ENCODE results near the gene GRM7.
"Not testable (repeated sequence)": the region's sequence is repeated elsewhere in the genome, so short reads cannot be mapped to it uniquely, and the experiment has no call there.

The GRM7 gene

GRCh38 chr3:6860954-6861624 is at the start of gene GRM7:
GRM7 (plus strand) TSS chr3:6861115.
- DNase-seq = no peak

- no peak for DNase-seq
Observed at GRCh38 chr3:6821411-6821810, 39.5 kb upstream of the GRM7 start.

DNA sequence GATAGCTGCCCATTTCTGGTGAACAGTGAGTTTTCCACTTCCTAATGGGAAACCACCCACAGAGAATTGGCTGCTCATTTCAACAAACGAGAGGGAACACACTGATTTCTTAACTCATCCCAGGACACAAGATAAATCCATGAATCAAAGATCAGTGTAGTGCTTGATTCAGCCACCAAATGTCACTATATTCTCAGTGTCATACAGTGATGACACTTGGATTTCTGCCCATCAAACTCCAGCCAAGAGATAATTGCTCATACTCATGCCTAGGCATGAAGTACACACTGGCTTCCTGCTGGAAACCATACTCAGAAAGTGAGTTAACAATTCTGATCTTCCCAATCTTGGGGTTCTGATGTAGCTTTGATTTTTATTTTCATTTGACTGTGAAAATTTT is 35.4 kb upstream of the GRM7 start:
- DNase-seq = no peak

DNA sequence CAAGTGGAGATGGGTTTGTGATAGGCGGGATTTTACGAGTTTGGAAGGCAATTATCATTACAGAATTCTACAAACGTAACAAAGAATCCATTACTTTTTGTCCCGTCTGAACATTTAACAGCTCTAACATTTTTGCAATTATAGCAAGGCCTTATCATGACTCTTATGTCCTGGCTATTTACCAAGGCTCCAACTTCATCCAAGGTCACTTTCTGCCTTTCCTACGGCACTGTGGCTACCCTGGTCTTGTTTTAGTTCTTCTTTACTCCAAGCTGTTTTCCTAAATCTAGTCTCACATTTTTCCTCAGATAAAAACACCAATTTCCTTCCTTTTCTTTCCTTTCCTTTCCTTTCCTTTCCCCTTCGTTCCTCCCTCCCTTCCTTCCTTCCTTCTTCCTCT is 33.5 kb upstream of the GRM7 start:
- DNase-seq = no peak

DNA sequence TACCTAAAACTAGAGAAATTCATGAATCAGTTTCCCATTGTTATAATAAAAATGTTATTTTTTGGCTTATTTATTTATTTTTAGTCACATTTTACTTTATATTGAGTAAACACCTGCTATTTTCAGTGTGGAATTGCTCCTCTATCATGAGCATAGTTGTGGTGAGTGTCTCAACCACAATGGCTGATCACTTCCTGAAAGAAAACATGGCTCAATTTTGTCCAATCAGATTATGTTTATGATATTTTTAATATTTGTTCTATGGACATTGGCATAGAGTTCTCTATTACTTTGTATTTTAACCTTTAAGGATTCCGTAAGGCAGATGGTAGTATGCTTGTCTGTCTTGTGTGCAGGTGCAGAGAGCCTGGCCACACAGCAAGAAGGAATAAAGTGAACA is 16.2 kb upstream of the GRM7 start:
- no peak for DNase-seq

GRCh38 chr3:6854184-6854583 is 6.7 kb upstream of the GRM7 start:
- DNase-seq = no peak

GRCh38 chr3:6857510-6857909 is 3.4 kb upstream of the GRM7 start:
- DNase-seq = no peak

DNA sequence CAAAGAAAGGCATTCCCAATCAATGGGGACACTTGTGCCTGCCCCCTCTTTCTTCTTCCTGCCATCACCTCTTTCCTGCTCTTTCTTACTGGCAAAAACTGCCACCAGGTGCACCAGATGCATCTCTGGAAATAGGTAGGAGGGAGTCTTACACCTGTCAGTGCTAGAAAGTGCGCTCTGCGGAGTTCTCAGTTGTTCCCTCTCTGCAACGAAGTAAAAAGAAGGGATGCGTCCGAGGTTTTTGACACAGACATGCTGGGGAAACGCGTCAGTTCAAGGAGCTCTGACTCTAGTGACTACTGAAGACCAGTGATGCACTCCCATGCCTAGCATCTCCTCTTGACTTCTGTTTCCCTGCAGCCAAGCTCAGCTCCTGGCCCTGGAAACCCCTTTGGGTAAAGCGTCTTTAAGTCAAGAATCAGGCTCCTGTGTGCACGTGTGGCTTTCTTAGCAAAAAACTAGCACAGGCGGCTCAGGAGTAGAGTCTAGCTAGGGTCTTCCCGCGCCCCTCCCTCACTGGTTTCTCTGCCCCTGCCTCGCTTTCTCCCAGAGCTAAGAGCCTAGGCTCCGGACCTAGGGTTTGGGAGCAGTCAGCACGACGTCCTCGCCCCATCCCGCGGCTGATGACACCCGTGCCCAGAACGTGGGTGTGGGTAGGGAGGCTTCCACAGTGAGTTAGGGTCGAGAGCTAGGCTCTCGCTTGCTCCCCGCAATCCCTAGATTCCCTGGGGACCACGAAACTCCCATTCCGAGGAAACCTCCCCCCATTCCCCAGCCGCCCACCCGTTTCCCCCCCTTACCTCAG is 564 bp upstream of the GRM7 start:
- DNase-seq = no peak

DNA sequence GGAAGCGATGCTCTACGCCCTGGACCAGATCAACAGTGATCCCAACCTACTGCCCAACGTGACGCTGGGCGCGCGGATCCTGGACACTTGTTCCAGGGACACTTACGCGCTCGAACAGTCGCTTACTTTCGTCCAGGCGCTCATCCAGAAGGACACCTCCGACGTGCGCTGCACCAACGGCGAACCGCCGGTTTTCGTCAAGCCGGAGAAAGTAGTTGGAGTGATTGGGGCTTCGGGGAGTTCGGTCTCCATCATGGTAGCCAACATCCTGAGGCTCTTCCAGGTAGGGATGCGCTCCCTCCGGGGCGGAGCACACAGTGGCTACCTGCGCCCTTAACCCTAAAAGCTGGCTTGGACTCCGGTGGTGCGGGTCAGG is 698 bp downstream of the GRM7 start:
- DNase-seq = no peak

GRCh38 chr3:6862041-6862879 is 1.3 kb downstream of the GRM7 start:
- DNase-seq = no peak

GRCh38 chr3:6862880-6863195 is 1.9 kb downstream of the GRM7 start:
- no peak for DNase-seq

DNA sequence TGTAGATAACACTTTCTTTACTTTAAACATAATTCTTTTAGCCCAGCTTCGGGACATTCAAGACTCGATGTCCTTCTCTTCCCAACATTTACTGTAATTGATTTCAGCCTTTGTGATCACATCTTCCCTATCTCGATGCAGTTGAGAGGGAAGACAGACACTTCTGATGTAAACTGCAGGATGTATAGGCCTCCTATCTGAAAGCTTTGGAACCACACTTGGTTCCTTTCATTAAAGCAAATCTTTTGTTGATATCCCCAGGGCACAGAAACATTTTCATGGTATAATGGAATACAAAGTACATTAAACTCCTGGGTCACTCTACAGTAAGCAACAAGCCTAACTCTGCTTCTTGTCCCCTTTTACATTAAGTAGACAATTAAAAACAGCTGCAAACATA is 6.4 kb downstream of the GRM7 start:
- no peak for DNase-seq

DNA sequence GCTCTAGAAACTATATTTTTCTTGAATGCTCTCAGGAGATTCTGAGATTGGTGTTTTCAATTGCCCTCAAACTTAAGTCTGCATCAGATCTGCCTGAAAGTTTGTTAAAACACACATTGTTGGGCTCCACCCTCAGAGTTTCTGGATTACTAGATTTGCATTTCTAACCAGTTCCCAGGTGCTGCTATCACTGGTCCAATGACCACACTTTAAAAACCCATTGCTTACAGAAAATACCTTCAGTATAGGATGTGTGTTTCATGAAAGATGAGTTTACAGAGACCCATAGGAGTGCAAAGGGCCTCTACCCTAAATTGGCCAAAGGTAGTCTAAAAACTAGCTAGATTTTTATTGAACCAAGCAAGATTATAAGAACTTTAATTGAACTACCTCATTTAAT is 17.8 kb downstream of the GRM7 start:
- DNase-seq = no peak

DNA sequence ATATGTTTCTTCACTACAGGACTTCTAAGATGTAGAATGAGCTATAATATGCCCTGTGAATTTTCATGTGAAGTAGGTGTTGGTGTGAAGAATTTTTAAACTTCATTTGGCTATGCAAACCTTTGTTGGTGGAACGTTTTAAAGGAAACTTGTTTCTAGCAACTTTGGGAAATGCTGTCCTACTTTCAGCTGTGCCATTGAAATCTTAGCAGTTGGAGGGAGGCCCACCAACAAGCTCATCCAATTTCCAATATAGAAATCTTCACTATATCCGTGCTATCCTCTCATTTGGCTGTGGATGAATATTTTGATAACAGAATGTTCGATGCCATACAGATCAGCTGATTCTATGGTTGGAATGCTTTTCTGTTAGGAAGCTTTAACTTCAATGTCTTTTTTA is 51.3 kb downstream of the GRM7 start:
- no peak for DNase-seq

GRCh38 chr3:6915898-6916297 is 55.0 kb downstream of the GRM7 start:
- DNase-seq = no peak

DNA sequence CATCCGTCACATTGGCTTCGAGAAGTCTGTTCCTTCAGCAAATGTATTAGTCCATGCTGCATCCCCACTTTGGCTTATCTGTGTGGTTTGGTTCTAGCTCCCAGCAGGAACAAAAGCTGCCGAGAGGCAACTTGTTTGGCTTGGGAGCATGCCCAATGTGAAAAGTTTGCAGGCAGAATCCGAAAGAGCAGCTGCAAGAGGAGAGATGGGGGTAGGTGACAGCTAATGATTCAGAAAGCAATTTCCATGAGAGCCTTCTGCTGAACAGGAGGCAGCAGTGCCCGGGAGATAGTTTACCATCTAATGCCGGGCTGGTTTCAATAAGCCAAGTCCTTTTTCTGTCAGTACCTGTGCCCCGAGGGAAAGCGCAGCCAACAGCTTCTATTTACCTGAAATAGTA is 60.2 kb downstream of the GRM7 start:
- DNase-seq = no peak

DNA sequence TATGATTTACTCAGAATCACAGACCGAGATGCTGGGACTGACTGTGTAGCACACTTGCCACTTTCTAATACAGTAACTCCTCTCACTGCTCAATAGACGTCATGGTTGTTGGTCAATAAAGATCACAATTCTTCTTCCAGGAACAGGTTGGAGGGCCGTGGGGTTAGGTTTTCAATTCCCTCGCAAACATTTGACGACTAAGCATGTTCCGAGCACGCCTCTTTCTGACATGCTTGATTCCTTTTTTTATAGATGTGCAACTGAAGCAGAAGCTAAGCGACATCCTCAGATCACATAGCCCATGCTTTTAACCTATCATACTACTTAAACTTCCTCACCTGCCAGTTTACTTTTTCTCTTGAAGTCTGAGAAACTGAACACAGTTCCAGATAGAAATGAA is 61.0 kb downstream of the GRM7 start:
- DNase-seq = no peak

- no peak for DNase-seq
Observed at GRCh38 chr3:6928064-6928463, 67.1 kb downstream of the GRM7 start.

- DNase-seq = no peak
Observed at GRCh38 chr3:6929918-6930317, 69.0 kb downstream of the GRM7 start.

DNA sequence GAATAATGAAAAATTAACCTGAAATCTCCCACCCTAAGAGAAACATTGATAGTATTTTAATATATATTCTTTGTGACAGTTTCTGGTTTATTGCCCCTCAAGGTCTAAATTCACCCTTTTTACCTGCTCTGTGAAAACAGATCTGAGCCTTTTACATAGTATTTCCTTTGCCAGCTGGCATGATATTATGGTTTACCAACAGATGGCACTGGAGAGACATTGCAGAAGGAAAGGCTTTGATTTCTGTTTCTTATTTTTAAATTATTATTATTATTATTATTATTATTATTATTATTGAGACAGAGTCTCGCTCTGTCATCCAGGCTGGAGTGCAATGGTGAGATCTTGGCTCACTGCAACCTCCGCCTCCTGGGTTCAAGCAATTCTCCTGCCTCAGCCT is 74.5 kb downstream of the GRM7 start:
- not testable (repeated sequence) for DNase-seq

DNA sequence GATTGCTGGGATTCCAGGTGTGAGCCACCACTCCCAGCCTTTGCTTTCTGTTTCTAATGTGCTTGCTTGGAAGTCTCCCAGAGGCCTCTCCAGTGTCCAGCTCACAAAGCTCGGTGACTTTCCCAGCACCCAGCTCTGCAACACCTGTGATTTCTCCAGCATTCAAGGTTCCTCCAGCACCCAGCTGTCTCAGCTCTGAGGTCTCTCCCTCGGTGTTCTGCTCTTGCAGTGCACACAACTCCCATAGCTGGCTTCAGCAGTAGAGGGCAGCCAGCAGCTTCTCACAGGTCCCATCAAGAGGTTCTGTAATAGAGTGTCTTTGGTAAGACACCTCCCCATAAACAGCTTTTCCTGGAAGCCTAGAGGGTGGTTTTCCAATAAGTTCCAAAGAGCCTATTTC is 75.1 kb downstream of the GRM7 start:
- no peak for DNase-seq

DNA sequence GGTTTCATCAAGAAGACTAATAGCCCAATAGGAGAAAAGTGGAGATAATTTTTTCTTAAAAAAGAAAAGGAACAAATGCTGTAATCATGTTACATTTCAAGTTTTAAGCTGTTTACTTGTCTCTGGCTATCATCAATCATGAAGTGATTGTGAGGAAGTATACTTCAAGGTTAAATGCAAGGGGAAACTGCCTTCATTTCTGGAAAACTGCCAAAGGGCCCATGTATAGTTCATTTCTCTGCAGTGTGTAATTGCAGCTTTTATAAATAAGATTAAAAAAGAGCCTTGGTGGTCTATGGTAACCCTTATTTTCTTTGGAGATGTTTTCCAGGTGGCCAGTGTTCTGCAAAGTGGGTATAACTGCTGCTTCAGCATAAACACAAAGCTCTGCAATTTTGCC is 101.9 kb downstream of the GRM7 start:
- no peak for DNase-seq

GRCh38 chr3:6965881-6966280 is 105.0 kb downstream of the GRM7 start:
- no peak for DNase-seq

DNA sequence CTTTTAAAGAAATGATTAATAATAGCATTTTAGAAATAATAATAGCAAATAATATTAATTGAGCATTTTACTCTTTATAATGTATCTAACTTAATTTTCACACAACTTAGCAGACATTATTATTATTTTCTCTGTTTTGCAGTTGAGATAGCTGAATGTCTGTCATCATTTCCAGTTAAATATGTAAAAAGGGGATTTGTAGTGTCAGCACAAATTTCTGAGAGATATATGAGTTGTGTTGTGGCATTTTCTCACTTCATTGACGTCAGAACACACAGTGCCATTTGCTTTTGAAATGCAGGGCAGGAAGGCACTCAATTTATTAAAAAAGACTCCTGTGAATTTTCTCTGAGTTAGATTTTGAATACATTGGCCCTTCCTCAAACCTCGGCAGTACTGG is 111.0 kb downstream of the GRM7 start:
- DNase-seq = no peak
